Ramos (cell line): ENCODE results near the gene IL12RB2.

ENCODE experiments used
- in situ Hi-C: fragments of 300-500 bp; cut with MboI; formaldehyde crosslinking; loops from one replicate; pipeline ENCODE4 v1.14.3; 2022; ENCODE audit warnings: low sequenced_read_pairs; ENCODE audit not compliant: unreplicated experiment

Gene IL12RB2, protein sequence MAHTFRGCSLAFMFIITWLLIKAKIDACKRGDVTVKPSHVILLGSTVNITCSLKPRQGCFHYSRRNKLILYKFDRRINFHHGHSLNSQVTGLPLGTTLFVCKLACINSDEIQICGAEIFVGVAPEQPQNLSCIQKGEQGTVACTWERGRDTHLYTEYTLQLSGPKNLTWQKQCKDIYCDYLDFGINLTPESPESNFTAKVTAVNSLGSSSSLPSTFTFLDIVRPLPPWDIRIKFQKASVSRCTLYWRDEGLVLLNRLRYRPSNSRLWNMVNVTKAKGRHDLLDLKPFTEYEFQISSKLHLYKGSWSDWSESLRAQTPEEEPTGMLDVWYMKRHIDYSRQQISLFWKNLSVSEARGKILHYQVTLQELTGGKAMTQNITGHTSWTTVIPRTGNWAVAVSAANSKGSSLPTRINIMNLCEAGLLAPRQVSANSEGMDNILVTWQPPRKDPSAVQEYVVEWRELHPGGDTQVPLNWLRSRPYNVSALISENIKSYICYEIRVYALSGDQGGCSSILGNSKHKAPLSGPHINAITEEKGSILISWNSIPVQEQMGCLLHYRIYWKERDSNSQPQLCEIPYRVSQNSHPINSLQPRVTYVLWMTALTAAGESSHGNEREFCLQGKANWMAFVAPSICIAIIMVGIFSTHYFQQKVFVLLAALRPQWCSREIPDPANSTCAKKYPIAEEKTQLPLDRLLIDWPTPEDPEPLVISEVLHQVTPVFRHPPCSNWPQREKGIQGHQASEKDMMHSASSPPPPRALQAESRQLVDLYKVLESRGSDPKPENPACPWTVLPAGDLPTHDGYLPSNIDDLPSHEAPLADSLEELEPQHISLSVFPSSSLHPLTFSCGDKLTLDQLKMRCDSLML

DNA sequence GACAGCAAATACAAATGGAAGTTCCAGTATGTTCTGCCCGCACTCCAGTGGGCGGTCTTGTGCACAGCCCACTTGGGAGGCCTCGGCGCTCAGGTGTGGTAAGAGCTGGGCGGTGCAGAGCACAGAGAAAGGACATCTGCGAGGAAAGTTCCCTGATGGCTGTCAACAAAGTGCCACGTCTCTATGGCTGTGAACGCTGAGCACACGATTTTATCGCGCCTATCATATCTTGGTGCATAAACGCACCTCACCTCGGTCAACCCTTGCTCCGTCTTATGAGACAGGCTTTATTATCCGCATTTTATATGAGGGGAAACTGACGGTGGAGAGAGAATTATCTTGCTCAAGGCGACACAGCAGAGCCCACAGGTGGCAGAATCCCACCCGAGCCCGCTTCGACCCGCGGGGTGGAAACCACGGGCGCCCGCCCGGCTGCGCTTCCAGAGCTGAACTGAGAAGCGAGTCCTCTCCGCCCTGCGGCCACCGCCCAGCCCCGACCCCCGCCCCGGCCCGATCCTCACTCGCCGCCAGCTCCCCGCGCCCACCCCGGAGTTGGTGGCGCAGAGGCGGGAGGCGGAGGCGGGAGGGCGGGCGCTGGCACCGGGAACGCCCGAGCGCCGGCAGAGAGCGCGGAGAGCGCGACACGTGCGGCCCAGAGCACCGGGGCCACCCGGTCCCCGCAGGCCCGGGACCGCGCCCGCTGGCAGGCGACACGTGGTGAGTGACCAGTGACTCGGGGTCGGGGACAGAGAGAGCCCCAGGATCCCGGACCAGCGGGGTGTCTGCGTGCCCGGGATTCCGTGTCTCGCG lies at the start of gene IL12RB2:
IL12RB2 (plus strand) TSS at position 623 of the 810 bp plus-strand sequence. CDS start 12,496 bp downstream, outside the sequence.
- in situ Hi-C loops: no loop called here

DNA sequence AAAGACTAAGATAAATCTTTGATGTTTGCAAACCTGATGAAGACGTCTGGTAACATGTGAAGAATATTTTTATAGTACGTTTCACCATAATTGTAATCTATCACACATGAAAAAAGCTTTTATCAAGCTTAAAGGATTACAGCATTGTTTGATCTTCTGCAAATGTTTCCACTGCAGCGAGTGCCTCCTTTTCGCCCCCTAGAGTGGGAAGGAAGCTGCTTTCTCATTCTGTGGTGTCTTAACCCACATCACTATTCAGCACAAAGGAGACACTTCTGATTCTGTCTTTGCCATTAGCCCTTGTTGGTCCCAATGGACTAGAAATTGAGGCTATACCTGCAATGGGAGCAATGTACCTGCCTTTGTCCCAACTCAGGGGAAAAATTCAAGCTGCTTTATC lies 46.0 kb upstream of the IL12RB2 start:
- in situ Hi-C loops: no loop called here

DNA sequence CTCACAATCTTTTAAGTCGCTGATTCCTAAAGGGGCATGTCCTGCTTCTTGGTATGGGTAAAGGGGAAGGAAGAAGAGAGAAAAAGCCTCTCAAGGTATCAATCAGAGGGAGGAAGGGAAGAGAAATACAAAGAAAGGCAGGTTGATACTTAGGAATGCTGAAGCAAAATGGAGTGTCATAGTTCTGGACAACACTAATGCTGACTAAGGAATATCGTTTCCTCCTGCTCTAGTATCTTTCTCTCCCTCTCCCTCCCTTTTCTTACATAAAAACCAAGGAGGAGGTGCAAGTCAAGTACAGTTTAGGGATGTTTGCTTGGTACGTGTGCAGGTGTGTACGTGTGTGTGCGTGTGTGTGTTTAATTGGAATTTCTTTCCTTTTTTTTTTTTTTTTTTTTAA lies 44.9 kb upstream of the IL12RB2 start:
- in situ Hi-C loops: no loop called here

DNA sequence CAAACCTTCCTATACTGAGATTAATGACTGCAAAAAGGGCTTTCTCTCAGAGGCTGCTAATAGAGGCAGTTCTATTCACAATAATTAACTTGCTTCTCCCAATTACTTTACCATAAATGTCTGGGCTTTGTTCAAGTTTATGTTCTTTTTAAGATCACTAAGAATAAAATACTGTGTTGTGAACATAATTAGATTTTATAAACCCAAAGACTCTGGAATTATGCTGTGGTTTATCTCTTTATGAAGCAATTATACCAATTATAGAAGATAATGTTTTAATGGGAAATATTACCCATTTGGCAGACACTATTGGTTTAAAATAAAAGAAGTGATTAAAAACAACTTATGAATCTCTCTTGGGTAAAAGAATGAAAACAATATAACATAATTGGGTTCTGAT lies 43.5 kb upstream of the IL12RB2 start:
- in situ Hi-C loops: no loop called here

DNA sequence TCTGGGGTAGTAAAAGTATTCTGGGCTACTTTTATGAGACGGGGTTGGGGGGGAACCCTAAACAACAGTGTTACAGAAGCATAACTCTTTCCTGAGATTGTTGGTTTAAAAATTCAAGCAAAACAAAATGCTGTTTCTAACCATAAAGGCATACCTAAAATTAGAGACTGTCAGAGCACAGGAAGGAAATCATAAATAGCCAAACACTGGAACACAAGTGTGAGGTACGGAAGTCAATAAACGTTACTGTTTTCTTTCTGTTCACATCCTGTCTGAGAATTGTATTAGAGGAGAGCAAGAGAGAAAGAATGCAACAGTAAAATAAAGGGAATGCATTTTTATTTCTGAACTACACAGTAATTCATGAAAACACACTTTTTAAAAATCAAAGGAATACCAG lies 42.8 kb upstream of the IL12RB2 start:
- in situ Hi-C loops: no loop called here

DNA sequence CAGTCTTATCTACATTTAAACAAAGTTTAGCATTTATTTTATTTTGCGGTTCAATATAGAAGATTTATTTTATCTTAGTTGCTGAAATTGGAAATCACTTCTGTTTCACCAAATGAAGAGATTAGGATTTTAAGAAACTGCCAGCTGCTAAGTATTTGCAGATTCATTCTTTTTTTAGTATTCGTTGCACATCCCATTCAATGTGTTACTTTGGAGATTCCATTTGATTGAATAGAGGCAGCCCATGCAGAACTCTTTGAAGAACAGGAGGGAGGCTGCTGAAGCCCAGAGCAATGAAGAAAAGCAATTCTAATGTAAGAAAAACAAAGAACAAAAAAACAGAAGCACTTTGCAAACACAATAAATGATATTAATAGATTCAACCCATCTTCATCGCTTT lies 38.6 kb upstream of the IL12RB2 start:
- in situ Hi-C loops: no loop called here

DNA sequence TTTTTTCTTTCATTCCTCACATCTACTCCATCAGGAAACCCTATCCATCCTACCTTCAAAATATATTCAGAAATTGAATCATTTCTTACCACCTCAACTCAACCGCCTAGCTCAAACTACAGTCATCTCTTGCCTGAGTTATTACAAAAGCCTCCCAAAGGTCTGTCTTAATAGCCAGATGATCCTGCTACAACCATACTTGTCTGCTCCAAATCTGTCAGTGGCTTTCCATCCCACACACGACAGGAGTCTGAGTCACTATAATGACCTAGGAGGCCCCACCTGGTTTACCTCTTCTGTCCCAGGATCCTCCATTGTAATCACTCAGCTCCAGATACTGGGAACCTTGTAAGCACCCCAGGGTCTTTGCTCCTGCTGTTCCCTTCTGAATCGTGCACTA lies 37.1 kb upstream of the IL12RB2 start:
- in situ Hi-C loops: no loop called here

DNA sequence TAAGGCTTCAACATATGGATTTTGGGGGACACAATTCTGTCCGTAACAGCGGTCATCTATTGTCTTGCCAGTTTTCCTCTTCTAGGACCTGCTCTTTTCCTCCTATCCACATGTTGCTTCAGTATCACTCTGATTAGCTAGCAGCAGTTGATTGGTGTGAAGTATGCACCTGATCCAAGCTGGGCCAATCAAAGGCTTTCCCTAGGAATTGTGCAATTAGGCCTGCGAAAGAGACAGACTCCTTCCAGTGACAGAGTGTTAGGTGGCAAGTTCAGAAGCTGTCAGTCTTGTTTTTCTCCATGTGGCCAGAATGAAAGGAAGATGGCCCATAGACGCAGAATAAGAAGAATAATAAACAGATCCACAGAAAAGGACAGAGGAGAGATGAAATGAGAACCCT lies 34.1 kb upstream of the IL12RB2 start:
- in situ Hi-C loops: no loop called here

DNA sequence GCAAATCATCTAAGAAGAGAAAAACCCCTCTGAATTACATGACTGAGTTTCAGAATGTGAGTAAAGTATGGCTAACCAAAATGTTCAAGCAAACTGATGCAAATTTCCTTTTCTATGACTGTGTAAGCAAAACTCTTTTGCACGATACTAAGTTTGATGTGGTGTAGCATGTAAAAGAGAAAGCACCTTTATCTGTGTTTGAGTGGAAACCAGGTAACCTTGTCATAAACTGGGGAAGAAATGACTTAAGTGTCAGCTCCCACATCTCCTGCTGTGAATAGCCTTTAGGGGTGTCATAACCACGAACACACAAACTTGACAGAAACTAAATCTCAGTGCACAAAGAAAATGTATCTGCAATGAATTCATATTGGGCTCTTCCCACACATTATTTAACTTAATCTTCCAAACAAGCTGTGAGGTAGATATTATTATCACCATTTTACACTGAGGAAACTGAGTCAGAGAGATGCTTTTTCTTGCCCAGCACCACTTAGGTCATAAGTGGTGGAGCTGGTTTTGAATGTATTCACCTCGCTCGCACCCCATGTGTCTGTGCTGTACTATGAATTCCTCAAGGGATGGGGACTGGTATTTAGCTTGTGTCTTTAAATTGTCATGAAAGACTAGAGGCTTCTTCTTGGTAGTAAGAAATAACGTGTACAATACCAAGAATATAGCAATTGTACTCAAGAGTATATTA lies 32.9 kb upstream of the IL12RB2 start:
- in situ Hi-C loops: no loop called here

DNA sequence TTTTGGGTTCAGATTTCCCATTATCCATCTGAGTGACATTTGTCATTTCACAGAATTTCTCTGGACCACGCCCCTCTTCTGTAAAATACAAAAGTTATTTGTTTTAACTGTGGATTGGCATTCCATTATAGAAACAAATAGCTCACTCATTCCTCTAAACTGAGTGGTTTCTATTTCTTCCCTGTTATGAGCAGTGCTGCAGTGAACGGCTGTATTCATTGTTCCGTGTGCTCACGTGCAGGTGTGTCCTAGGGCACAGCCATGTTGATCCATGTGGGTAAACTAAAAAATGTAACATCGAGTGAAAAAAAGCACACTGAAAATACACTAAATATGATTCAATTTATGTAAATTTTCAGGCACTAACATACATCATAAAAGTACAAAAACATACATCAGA lies 27.0 kb upstream of the IL12RB2 start:
- in situ Hi-C loops: no loop called here

DNA sequence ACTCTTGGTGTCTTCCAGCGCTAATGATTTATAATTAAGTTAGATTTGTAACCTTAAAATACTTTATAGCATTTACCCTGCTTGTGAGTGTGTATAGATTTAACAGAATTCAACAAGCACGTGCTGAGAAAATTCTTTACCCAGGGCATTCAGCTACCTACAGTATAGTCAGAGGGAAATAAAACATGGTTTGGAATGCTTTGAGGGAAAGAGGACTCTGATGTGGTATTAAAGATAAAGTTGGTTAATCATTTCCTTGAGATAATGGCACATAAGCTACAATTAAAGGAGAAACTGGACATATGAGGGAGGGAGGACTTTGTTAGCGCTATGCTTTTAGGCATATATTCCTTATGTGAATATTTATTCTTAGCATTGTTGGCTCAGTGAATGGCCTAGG lies 26.4 kb upstream of the IL12RB2 start:
- in situ Hi-C loops: no loop called here

DNA sequence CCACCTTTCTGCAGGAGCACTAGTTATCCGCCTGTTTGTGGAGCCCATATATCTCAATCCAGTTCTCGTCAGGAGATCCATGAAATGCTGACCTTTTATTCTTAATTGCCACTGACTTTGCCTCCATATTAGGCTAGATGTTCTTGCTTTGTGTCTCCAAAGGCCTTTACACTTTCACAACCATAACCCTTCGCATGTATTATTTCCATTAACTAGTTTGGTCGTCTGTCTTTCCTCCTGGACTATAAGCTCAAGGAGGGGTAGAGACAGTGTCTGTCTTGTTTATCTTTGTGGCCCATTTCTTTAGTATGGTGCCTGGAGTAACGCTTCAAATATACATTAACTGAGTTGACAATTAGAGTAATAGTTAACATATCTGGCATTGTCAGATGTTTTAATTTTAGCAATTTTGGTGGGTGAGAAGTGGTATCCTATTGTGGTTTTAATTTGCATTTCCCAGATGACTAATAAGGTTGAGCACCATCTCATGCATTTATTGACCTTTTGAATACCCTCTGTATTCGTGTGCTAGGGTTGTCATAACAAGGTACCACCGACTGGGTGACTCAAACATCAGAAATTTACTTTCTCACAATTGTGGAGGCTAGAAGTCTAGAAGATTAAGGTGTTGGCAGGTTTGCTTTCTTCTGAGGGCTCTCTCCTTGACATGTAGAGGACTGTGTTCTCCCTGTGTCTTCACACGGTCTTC lies 21.7 kb upstream of the IL12RB2 start:
- in situ Hi-C loops: no loop called here

DNA sequence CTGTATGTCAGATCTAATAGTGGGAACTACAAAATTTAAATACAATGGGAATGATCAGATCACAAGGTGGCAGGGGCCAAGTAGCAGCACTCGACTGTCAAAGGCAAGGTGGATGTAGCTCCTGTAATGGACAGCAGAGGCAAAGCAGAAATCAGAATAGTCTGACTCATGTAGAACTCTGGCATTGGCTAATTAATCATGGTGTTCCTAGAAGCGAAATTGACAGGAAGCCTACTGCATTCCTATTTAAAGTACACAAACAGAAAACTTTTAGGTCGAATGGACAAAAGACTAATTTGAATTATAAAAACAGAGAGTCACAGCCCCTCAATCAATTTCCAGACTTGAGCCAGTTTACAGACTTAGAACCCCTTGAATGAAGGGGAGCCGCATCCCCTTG lies 17.4 kb upstream of the IL12RB2 start:
- in situ Hi-C loops: no loop called here

DNA sequence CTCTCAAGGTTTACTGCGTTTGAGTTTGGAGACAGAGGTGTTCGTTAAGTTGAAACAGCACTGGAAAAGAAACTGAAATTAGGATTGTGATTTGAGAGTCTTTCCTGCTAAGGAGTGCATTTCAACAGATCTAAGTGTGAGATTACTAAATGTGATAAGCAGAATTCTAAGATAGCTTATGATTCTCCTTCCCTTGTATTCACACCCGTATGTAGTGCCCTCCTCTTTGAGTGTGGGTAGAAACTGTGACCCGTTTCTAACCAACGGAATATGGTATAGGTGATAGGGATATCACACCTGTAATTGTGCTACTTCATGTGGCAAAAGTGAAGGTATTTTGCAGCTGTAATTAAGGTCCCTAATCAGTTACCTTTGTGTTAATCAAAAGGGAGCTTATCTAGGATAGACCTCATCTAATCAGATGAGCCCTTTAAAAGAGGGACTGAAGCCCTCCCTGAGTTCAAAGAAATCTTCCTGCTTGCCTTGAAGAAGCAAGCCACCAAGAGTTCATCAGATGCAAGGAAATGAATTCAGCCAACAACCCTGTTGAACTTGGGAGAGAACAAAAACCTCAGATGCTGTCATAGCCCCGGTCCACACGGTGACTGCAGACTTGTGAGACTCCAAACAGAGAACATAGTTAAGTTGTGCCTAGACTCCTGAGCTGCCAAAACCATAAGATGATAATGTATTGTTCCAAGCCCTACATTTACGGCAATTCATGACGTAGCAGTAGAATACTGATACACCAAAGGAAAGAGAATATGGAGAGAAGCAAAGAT lies 12.6 kb upstream of the IL12RB2 start:
- in situ Hi-C loops: no loop called here

DNA sequence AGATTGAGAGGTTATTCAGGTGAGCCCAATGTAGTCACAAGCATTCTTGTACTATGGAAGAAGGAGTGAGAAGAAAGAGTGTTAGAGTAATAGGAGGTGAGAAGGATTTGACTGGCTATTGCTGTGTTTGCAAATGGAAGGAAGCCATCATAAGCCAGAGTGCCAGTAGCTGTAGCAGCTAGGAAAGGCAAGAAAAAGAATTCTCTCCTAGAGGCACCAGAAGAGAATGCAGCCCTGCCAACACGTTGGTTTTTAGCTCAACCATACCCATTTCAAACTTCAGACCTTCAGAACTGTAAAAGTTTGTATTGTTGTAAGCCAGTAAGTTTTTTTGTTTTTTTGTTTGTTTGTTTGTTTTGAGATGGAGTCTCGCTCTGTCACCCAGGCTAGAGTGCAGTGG lies 8.9 kb upstream of the IL12RB2 start:
- in situ Hi-C loops: no loop called here

DNA sequence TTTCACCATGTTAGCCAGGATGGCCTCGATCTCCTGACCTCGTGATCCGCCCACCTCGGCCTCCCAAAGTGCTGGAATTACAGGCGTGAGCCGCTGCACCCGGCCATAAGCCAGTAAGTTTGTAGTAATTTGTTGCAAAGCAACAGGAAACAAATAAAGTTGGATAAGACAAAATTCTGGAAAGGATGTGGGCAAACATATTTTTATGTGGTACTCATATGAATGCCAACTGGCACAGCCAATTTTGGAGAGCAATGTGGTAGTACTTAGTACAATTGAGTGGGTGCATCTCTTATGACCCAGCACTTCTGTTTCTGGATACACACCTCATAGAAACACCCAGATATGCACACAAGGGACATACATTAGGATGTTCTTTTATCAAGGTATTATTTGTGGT lies 8.4 kb upstream of the IL12RB2 start:
- in situ Hi-C loops: no loop called here

DNA sequence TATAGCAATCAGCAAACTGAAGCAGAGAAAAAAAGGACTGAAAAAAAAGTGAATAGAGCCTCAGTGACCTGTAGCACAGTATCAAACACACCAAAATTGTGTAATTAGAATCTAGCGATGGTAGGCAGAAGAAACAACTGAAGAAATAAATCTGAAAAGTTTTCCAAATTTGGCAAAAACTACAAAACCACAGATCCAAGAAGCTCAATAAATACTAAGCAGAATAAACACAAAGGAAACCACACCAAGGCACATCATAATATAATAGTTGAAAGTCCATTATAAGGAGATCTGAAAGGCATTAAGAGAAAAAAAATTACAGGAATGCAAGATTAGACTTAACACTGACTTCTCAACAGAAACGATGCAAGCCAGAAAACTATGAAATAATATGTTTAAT lies 7.1 kb upstream of the IL12RB2 start:
- in situ Hi-C loops: no loop called here

DNA sequence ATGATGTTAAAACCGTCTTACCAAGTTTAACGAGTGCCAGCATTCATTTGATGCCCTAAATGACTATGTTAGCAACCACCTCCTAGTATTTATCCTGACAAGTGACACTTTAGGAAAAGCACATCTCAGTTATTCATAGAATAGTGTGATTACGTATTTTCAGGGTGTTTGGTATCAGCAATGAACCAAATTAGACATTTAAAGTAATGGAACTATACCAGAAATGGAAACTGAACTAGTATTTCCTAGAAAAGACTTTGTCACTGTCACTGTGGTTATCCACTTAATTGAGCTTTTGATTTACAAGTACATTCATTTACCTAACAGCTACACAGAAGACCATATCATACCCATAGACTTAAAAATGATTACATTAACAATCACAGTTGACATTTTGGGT lies 3.6 kb upstream of the IL12RB2 start:
- in situ Hi-C loops: no loop called here

DNA sequence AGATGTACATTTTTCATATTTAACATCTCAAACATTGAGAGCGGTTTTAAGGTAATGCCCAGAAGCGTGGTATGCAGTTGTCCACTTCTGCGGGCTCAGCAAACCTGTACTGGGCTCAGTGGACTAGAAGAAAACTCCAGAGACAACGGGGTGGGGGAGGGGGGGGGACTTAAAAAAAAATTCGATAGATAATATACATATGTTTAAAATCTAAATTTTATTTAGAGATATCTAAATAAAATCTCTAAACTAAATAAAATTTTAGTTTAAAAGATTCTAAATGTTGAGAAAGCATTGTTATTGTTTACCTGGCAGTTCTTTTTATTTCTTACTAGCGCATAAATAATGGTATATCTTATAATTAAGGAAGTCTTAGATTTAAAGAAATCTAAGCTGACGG lies 1.1 kb upstream of the IL12RB2 start:
- in situ Hi-C loops: no loop called here
